HG03575 (cell line): ENCODE measurements around the gene TMEM87B.
"Not testable (repeated sequence)": the region's sequence is repeated elsewhere in the genome, so short reads cannot be mapped to it uniquely, and the experiment has no call there.

Source experiments
- ATAC-seq: cut with Tn5 transposase; IDR thresholded peaks from one replicate; pipeline ENCODE4 v1.9.1; 2021; ENCODE audit not compliant: unreplicated experiment, insufficient number of reproducible peaks, low FRiP score; ENCODE audit errors: extremely low read depth

TMEM87B gene

GRCh38 chr2:112061840-112062239, 6.8 kb downstream of the TMEM87B start:
- ATAC-seq: no peak

DNA sequence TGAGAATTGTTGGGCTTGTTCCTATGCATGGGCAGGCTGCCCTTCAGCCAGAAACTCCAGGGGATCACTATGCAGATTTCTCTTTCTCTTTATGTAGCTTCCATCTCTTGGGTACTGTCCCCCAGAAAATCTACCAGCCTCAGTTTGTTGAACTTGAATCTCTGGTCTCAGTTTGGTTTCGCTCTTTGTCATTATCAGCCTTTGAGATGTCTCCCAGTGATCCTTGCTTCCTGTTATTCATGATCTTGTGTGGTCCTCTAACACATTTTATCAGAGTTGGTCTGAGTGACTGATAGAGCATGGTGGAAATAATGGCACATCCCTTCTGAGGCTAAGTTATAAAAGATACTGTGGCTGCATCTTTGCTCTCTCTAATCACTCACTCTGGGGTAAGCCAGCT, 7.8 kb downstream of the TMEM87B start:
- ATAC-seq: no peak

DNA sequence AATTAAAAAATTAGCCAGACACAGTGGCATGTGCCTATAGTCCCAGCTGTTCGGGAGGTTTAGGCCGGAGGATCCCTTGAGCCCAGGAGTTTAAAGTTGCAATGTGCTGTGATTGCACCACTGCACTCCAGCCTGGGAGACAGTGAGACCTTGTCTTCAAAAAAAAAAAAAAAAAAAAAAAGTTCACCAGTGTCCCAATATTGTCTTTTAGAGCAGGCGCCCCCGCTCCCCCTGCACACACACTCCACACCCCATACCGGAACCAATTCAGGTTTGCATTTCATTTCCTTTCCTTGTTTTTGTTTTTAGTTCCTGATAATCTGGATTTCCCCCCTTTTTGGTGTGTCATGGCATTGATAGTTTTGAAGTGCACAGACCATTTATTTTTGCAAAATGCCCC, 10.4 kb downstream of the TMEM87B start:
- no peak for ATAC-seq

GRCh38 chr2:112065966-112066365, 10.9 kb downstream of the TMEM87B start:
- ATAC-seq: no peak

DNA sequence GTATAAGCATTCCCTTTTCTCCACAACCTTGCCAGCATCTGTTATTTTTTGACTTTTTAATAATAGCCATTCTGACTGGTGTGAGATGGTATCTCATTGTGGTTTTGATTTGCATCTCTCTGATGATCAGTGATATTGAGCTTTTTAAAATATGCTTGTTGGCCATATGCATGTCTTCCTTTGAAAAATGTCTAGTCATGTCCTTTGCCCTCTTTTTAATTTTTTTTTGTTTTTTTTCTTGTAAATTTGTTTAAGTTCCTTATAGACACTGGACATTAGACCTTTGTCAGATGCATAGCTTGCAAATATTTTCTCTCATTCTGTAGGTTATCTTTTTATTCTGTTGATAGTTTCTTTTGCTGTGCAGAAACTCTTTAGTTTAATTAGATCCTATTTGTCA, 14.7 kb downstream of the TMEM87B start:
- not testable (repeated sequence) for ATAC-seq

- ATAC-seq: no peak
Measured at GRCh38 chr2:112073875-112074274, 18.8 kb downstream of the TMEM87B start.

GRCh38 chr2:112074506-112074905, 19.4 kb downstream of the TMEM87B start:
- no peak for ATAC-seq

- no peak for ATAC-seq
Measured at GRCh38 chr2:112075490-112076260, 20.6 kb downstream of the TMEM87B start.

DNA sequence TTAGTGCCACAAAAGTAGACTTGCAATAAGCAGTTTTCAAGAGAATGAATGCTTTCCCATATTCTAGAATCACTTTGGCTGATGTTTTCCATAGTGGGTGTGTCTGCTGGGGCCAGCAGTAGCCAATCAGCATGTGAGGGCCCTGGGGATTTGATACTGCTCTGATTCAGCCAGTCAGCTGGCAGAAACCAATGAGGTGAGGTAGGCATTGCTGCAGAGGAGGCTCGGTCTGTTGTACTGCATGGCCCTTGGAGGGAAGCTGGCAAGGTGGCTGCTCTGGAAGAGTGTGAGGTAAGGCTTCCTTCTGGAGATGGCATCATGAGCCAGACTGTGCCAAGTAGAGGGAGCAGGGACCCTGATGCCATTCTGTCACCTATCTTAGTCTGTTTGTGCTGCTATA, 22.7 kb downstream of the TMEM87B start:
- no peak for ATAC-seq

DNA sequence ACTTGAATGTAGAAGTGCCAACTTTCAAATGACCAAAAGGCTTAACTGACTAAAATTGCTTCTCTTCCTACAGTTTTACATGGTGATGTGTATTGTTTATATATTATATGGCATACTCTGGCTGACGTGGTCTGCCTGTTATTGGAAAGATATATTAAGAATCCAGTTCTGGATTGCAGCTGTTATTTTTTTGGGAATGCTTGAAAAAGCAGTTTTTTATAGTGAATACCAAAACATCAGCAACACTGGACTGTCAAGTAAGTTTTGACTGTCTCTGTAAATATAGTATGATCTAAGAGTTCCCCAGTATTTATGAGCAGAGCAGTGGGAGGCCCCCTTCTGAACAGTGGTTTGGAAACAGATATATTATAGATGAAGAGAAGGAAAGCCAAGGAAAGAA, 26.2 kb downstream of the TMEM87B start:
- ATAC-seq: no peak

DNA sequence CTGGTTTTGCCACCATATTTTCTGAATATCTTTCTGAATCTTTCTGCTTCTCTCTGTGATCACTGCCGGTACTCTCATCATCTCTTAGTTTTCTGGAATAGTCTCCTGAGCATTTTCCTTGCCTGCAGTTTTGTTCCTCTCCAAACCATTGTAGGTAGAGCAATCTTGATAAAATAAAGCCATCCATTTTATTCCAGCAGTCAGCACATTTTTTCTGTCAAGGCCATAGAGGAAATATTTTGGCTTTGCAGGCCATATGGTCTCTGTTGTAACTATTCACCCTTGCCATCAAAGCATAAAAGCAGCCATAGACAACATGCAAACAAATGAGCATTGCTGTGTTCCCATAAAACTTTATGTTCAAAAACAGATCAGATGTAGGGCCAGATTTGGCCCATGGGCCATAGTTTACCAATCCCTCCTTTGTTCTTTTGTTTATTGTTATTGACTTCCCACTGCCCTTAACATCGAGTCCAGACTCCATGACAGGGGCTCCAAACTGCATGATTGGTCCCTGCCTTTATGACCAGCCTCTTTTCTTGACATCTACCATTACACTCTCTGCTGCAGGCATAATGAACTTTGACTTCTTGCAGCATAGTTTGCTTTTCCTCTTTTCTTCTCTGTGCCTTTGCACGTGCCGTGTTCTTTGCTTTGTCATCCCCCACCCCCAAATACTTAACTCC, 29.8 kb downstream of the TMEM87B start:
- ATAC-seq: no peak

- no peak for ATAC-seq
Measured at GRCh38 chr2:112085375-112085730, 30.3 kb downstream of the TMEM87B start.

DNA sequence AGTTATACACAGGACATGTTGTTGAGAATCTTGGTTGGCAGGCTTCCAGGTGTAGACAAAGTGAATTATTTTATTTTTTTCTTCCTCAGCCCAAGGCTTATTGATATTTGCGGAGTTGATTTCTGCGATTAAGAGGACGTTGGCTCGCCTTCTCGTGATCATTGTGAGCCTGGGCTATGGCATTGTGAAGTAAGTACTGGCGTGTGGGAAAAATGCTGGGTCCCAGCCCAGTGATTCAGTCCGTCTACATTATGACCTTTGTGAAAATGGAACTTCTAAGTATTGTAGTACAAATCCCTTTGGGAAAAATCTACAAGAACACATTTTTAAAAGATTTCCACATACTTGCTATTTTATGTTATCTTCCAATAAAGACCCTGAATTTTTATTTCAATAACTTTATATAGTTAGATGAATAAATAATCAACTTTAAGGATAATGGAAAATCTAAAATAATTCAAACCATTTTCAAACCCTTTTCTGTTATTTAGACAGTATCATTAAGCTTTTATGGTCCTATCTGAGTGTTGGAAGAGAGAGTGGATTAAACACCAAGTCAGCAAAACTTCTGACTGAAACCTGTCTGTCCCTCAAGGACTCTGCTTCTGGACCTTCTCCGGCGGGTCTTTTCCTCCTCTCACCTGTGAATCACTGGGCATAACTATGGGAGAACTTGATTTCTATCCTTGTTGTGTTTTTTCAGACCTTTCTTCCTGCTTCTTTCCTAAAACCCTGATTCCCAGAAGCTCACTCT, 31.0 kb downstream of the TMEM87B start:
- ATAC-seq: no peak

DNA sequence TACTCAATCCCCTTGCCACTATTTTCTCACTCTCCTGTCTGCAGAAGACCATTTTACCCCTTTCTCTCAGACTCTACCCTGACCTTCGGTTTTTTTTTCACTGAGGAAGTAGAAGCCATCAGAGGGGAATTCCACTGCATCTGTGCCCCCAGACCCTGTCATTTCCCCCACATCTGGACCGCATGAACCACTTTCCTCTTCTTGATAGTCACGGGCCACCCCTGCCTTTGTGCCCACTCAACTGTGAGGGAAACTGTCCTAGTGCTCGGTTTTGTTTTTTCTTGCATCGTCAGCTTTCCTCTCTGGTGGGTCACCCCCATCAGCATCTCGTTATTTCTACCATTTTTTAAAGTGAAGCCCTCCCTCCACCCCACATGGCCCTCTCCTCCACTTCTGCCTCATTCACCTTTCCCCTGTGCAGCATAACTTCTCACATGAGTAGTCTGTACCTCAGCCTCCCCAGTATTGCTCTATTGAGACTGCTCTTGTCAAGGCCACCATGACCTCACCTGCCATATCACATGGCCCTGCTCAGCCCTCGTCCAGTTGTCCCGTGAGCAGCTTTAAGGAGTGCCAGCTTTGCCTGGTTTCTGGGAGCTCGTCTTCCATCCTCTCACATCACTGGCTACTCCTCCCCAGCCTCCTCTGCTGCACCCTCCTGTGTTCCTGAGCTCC, 32.4 kb downstream of the TMEM87B start:
- no peak for ATAC-seq

- no peak for ATAC-seq
Measured at GRCh38 chr2:112089375-112089774, 34.3 kb downstream of the TMEM87B start.

- no peak for ATAC-seq
Measured at GRCh38 chr2:112092286-112093041, 37.4 kb downstream of the TMEM87B start.

DNA sequence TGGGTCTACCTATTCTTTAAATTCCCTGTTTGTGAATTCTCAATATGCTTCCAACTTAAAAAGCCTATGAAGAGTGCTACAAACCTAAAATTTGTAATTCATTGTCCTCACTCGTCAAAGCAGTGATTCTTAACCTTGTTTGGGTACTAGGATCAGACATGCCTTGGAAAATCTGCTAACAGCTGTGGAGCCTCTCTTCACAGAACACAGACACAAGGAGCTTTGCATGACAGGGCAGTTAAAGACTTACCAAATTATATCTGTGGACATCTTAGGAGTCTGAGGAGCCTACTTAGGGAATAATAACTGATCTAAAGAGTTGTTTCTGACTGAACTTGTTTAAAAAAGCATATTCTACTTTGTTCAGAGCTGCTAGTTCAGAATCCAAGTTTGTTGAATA, 38.1 kb downstream of the TMEM87B start:
- ATAC-seq: no peak

- no peak for ATAC-seq
Measured at GRCh38 chr2:112095681-112096080, 40.6 kb downstream of the TMEM87B start.

DNA sequence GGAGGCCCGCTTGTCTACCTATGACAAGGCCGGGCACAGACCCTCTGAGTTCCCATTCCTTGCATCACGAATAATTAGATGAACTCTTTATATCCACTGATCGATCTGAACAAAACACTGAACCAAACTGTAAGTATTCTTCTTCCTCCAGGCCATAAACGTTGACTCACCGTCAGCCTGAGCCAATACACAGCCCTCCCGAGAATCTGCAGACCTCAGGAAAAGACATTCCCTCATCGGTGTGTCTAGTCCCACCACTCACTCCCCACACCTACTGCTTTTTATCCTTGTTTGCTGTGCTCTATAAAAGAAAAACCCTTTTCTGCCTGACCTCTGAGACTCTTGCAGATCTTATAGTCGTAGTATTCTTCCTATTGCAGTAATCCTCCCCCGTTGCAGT, 41.0 kb downstream of the TMEM87B start:
- ATAC-seq: no peak
